WTC11 (cell line): ENCODE measurements around the gene MLEC. TPM values are rescaled to one million over a fixed set of nuclear protein-coding genes. Genes with fewer than 3 reads are reported as not detected.

ENCODE experiments used
- ATAC-seq: fragments of 200-7000 bp; cut with Tn5 transposase; 2 replicates; pipeline ENCODE4 v1.10.0; 2021; ENCODE audit warnings: mild to moderate bottlenecking, moderate library complexity
- CTCF ChIA-PET: fragments of 300-600 bp; sonication (Branson Sonifier 250); formaldehyde crosslinking; loops from one replicate; lab custom pipeline; 2021; ENCODE audit warnings: antibody characterized with exemption; lab: Charles Lee
- POLR2A ChIA-PET: fragments of 350-600 bp; sonication (Branson Sonifier 250); formaldehyde crosslinking; loops from one replicate; lab custom pipeline; 2021; ENCODE audit warnings: antibody characterized with exemption; lab: Charles Lee
- DNase-seq: peaks from one replicate; pipeline ENCODE4 v3.0.0; 2021; ENCODE audit warnings: low spot score
- H3K27ac Mint-ChIP-seq: 2 replicates; pipeline ENCODE4 v1.8.0; 2021; ENCODE audit warnings: mixed read lengths
- H3K27me3 Mint-ChIP-seq: 2 replicates; pipeline ENCODE4 v1.8.0; 2021; ENCODE audit warnings: low read depth, mild to moderate bottlenecking, moderate library complexity, mixed read lengths
- H3K36me3 Mint-ChIP-seq: 2 replicates; pipeline ENCODE4 v1.8.0; 2021; ENCODE audit warnings: mixed read lengths
- H3K4me1 Mint-ChIP-seq: 2 replicates; pipeline ENCODE4 v1.8.0; 2022; ENCODE audit warnings: mixed read lengths
- H3K4me3 Mint-ChIP-seq: 2 replicates; pipeline ENCODE4 v1.8.0; 2021; ENCODE audit warnings: mild to moderate bottlenecking, moderate library complexity, mixed read lengths
- H3K9me3 Mint-ChIP-seq: 2 replicates; pipeline ENCODE4 v1.8.0; 2021; ENCODE audit warnings: mixed read lengths
- ATF2 ChIP-seq: sonication (generic); formaldehyde crosslinking; IDR thresholded peaks from 2 replicates; pipeline ENCODE4 v1.8.1; 2022; ENCODE audit warnings: low read depth, missing genetic modification reagents, borderline replicate concordance
- ETV6 ChIP-seq: sonication (generic); formaldehyde crosslinking; IDR thresholded peaks from 2 replicates; pipeline ENCODE4 v1.8.1; 2022; ENCODE audit warnings: mild to moderate bottlenecking, missing genetic modification reagents
- FOXP4 ChIP-seq: sonication (generic); formaldehyde crosslinking; IDR thresholded peaks from 2 replicates; pipeline ENCODE4 v1.8.0; 2022; ENCODE audit warnings: mild to moderate bottlenecking, missing genetic modification reagents
- GRHL2 ChIP-seq: fragments of 250-450 bp; sonication (Bioruptor Pico); IDR thresholded peaks from 2 replicates; pipeline ENCODE4 v1.8.0; 2022; ENCODE audit warnings: mild to moderate bottlenecking, moderate library complexity; ENCODE audit not compliant: insufficient replicate concordance, severe bottlenecking
- IRF1 ChIP-seq: sonication (generic); formaldehyde crosslinking; IDR thresholded peaks from 2 replicates; pipeline ENCODE4 v1.8.0; 2023; ENCODE audit warnings: missing genetic modification reagents
- MLX ChIP-seq: sonication (generic); formaldehyde crosslinking; IDR thresholded peaks from 2 replicates; pipeline ENCODE4 v1.8.1; 2023; ENCODE audit warnings: mild to moderate bottlenecking, missing genetic modification reagents, moderate library complexity
- NR2C2 ChIP-seq: sonication (generic); formaldehyde crosslinking; IDR thresholded peaks from 2 replicates; pipeline ENCODE4 v1.8.0; 2022; ENCODE audit warnings: mild to moderate bottlenecking, missing genetic modification reagents
- PRDM15 ChIP-seq: sonication (generic); formaldehyde crosslinking; IDR thresholded peaks from 2 replicates; pipeline ENCODE4 v1.8.0; 2022; ENCODE audit warnings: missing genetic modification reagents
- SP1 ChIP-seq: sonication (generic); formaldehyde crosslinking; conservative IDR thresholded peaks from 2 replicates; pipeline ENCODE4 v1.8.1; 2022; ENCODE audit warnings: missing genetic modification reagents
- TEAD1 ChIP-seq: sonication (generic); formaldehyde crosslinking; IDR thresholded peaks from 2 replicates; pipeline ENCODE4 v1.8.0; 2022; ENCODE audit warnings: mild to moderate bottlenecking, missing genetic modification reagents
- USF1 ChIP-seq: sonication (generic); formaldehyde crosslinking; IDR thresholded peaks from 2 replicates; pipeline ENCODE4 v1.8.0; 2022; ENCODE audit warnings: mild to moderate bottlenecking, missing genetic modification reagents
- ZNF121 ChIP-seq: sonication (generic); formaldehyde crosslinking; IDR thresholded peaks from 2 replicates; pipeline ENCODE4 v1.8.0; 2023; ENCODE audit warnings: missing genetic modification reagents
- ZNF219 ChIP-seq: sonication (generic); formaldehyde crosslinking; IDR thresholded peaks from 2 replicates; pipeline ENCODE4 v1.8.0; 2023; ENCODE audit warnings: missing genetic modification reagents, mild to moderate bottlenecking, borderline replicate concordance
- ZNF281 ChIP-seq: sonication (generic); formaldehyde crosslinking; IDR thresholded peaks from 2 replicates; pipeline ENCODE4 v1.8.0; 2023; ENCODE audit warnings: mild to moderate bottlenecking, missing genetic modification reagents
- ZNF416 ChIP-seq: fragments of 250-450 bp; sonication (Bioruptor Pico); IDR thresholded peaks from 2 replicates; pipeline ENCODE4 v1.9.0; 2021; ENCODE audit warnings: mild to moderate bottlenecking, inconsistent platforms
- ZNF512 ChIP-seq: sonication (generic); formaldehyde crosslinking; IDR thresholded peaks from 2 replicates; pipeline ENCODE4 v1.8.1; 2022; ENCODE audit warnings: missing genetic modification reagents, borderline replicate concordance
- ZNF671 ChIP-seq: fragments of 250-450 bp; sonication (Bioruptor Pico); IDR thresholded peaks from 2 replicates; pipeline ENCODE4 v1.8.0; 2021; ENCODE audit warnings: mild to moderate bottlenecking
- total RNA-seq: library from RNA; stranded (reverse); gene quantifications from 3 replicates; pipeline ENCODE4 v1.2.3, GENCODE V29; 2021

The MLEC gene
- total RNA-seq, 1 experiment from 2014 or later, result 278 TPM

- peak overlapping the region; percentile 64 for H3K27ac Mint-ChIP-seq
- POLR2A ChIA-PET, result no interaction called here
- peak; percentile 76 for ATAC-seq
Measured at GRCh38 chr12:120668091-120668867, 18.7 kb upstream of the MLEC start.

GRCh38 chr12:120668868-120669840 lies 17.8 kb upstream of the MLEC start:
- ATAC-seq (peak; percentile 61), DNase-seq (peak; percentile 30)
- Mint-ChIP-seq H3K27ac (peak overlapping the region; percentile 87), H3K4me1 (peaks cover 38% of the 10 kb centered on the region), H3K36me3 (no peaks in the 10 kb centered on the region), H3K9me3 (no peaks in the 10 kb centered on the region), H3K4me3 (peak overlapping the region; percentile 19), H3K27me3 (no peaks in the 10 kb centered on the region)
- ChIA-PET POLR2A (no interaction called here), CTCF (interaction anchor here (1.4 to 6.6 kb wide), 3 partner anchors 20 to 68 kb away, joined by 4 to 78 read pairs (median 10); no protein-coding TSS in a partner anchor)
- no peak for TF ChIP-seq ZNF416 (CRISPR knock-in tag)
- TF ChIP-seq NR2C2, result no peak
- TF ChIP-seq PRDM15, result no peak
- TF ChIP-seq ATF2 (CRISPR knock-in tag), result no peak
- no peak for TF ChIP-seq FOXP4 (CRISPR knock-in tag)
- no peak for TF ChIP-seq ZNF671 (CRISPR knock-in tag)
- no peak for TF ChIP-seq SP1 (CRISPR knock-in tag)
- no peak for TF ChIP-seq ZNF281 (CRISPR knock-in tag)
- TF ChIP-seq ZNF219 (CRISPR knock-in tag), result no peak
- TF ChIP-seq GRHL2 (CRISPR knock-in tag), result no peak
- TF ChIP-seq USF1 (CRISPR knock-in tag), result no peak
- TF ChIP-seq IRF1 (CRISPR knock-in tag), result no peak
- no peak for TF ChIP-seq ZNF121 (CRISPR knock-in tag)
- TF ChIP-seq ZNF512 (CRISPR knock-in tag), result no peak

More at GRCh38 chr12:120668091-120668867, 18.7 kb upstream of the MLEC start:
- Mint-ChIP-seq H3K4me1 (peaks cover 38% of the 10 kb centered on the region), H3K4me3 (peak overlapping the region; percentile 19), H3K36me3 (no peaks in the 10 kb centered on the region)
- TF ChIP-seq MLX (CRISPR knock-in tag) (no peak), ETV6 (CRISPR knock-in tag) (peak; percentile 58; the same call in 1 of the 2 replicates), TEAD1 (0 out of 2 replicates have a peak, but pooled peaks have one; percentile 66)
- TF ChIP-seq, all 79 proteins: peak for 2
- Mint-ChIP-seq H3K27me3 (no peaks in the 10 kb centered on the region), H3K9me3 (no peaks in the 10 kb centered on the region)
- CTCF ChIA-PET, result interaction anchor here (1.4 to 6.6 kb wide), 3 partner anchors 19 to 67 kb away, joined by 4 to 78 read pairs (median 10); no protein-coding TSS in a partner anchor
- DNase-seq, result no peak
